ENCODE measurements around the gene SOHLH2. TPM values are rescaled to one million over a fixed set of nuclear protein-coding genes. Genes with fewer than 3 reads are reported as not detected.

SOHLH2 gene
- total and polyA plus RNA-seq, 4 donors: 0.84 TPM; not detected in 3

- TF ChIP-seq EGR1 (IDR thresholded peaks at IDR 0.05; ENCODE audit: low read depth in 2 of 2): no peak
- TF ChIP-seq SP1 (IDR thresholded peaks at IDR 0.05): no peak
- no peak for TF ChIP-seq HNF4G (IDR thresholded peaks at IDR 0.05)
- TF ChIP-seq ATF3 (IDR thresholded peaks at IDR 0.05): no peak
- TF ChIP-seq TAF1 (conservative IDR thresholded peaks at IDR 0.05): no peak
- no peak for TF ChIP-seq NR2F2 (IDR thresholded peaks at IDR 0.05)
- no peak for TF ChIP-seq YY1 (IDR thresholded peaks at IDR 0.05)
- no peak for TF ChIP-seq RXRA (IDR thresholded peaks at IDR 0.05)
Observed at GRCh38 chr13:36261011-36261410, 46.7 kb upstream of the SOHLH2 start (continued).

GRCh38 chr13:36259361-36260137 lies 45.2 kb upstream of the SOHLH2 start:
- WGBS: 84% methylated on average over 8 of the region's 8 CpGs
- Histone ChIP-seq H3K36me3 (ENCODE audit: control insufficient read depth in 4 of 4, insufficient read depth in 3 of 4, low read depth in 1 of 4, low read length in 3 of 4) (no peaks in the 10 kb centered on the region), H3K4me1 (ENCODE audit: control insufficient read depth in 4 of 4, insufficient read depth in 4 of 4, low read length in 3 of 4) (no peaks in the 10 kb centered on the region), H3K9me3 (ENCODE audit: control insufficient read depth in 4 of 4, low read length in 3 of 4) (no peaks in the 10 kb centered on the region), H3K9ac (ENCODE audit: low read depth in 1 of 2, low read length in 2 of 2) (no peak overlapping the region), H3K4me3 (ENCODE audit: low read depth in 1 of 3, low read length in 3 of 3) (no peak overlapping the region), H3K27ac (ENCODE audit: low read depth in 1 of 2, low read length in 2 of 2) (no peak overlapping the region), H3K27me3 (ENCODE audit: control insufficient read depth in 4 of 4, insufficient read depth in 4 of 4, low read length in 3 of 4) (no peaks in the 10 kb centered on the region)
- TF ChIP-seq SP1 (IDR thresholded peaks at IDR 0.05) (no peak), CTCF (IDR thresholded peaks at IDR 0.05; ENCODE audit: low read depth, low read length, missing input control) (no peak), MAX (IDR thresholded peaks at IDR 0.05) (no peak), RXRA (IDR thresholded peaks at IDR 0.05) (no peak), FOXA1 (IDR thresholded peaks at IDR 0.05) (no peak), FOXA2 (IDR thresholded peaks at IDR 0.05) (no peak), ATF3 (IDR thresholded peaks at IDR 0.05) (no peak), YY1 (IDR thresholded peaks at IDR 0.05) (no peak), ZBTB33 (IDR thresholded peaks at IDR 0.05) (no peak), GABPA (IDR thresholded peaks at IDR 0.05 in 1 of 2, conservative IDR thresholded peaks at IDR 0.05 in 1 of 2) (no peak), RAD21 (IDR thresholded peaks at IDR 0.05) (no peak), JUND (IDR thresholded peaks at IDR 0.05) (no peak), HNF4G (IDR thresholded peaks at IDR 0.05) (no peak), REST (IDR thresholded peaks at IDR 0.05) (no peak), TAF1 (conservative IDR thresholded peaks at IDR 0.05) (no peak), HNF4A (conservative IDR thresholded peaks at IDR 0.05) (no peak), NR2F2 (IDR thresholded peaks at IDR 0.05) (no peak), EGR1 (IDR thresholded peaks at IDR 0.05; ENCODE audit: low read depth in 2 of 2) (no peak)
- DNase-seq (ENCODE audit: low spot score): no peak

Measured in liver (tissue), 9 donors.